ENCODE results near the gene TSPAN17.

The TSPAN17 gene

GRCh38 chr5:176625512-176625911 lies 21.8 kb upstream of the TSPAN17 start:
- TF ChIP-seq, protein P1, sequence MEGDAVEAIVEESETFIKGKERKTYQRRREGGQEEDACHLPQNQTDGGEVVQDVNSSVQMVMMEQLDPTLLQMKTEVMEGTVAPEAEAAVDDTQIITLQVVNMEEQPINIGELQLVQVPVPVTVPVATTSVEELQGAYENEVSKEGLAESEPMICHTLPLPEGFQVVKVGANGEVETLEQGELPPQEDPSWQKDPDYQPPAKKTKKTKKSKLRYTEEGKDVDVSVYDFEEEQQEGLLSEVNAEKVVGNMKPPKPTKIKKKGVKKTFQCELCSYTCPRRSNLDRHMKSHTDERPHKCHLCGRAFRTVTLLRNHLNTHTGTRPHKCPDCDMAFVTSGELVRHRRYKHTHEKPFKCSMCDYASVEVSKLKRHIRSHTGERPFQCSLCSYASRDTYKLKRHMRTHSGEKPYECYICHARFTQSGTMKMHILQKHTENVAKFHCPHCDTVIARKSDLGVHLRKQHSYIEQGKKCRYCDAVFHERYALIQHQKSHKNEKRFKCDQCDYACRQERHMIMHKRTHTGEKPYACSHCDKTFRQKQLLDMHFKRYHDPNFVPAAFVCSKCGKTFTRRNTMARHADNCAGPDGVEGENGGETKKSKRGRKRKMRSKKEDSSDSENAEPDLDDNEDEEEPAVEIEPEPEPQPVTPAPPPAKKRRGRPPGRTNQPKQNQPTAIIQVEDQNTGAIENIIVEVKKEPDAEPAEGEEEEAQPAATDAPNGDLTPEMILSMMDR (IDR thresholded peaks at IDR 0.05), result no peak

GRCh38 chr5:176625966-176626875 lies 21.1 kb upstream of the TSPAN17 start:
- TF ChIP-seq, protein P1 (IDR thresholded peaks at IDR 0.05), result no peak

DNA sequence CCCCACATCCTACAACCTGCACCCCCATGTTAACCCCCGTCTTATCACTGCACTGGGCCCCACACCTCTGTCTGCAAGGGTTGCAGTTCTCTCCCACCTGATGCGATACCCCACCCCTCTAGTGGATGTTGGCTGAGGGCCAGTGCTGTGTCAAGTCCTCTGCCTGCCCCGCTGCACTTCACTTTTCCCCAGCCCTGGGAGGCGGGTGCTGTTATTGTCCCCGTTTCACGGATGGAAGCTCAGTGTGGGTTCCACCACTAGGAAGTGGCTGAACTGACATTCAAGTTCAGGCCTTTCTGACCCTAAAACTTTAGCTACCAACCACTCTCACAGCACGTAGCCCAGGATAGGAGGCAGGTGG lies 20.4 kb upstream of the TSPAN17 start:
- TF ChIP-seq, protein P1 (IDR thresholded peaks at IDR 0.05), result no peak

GRCh38 chr5:176627582-176627981 lies 19.7 kb upstream of the TSPAN17 start:
- TF ChIP-seq, protein P1 (IDR thresholded peaks at IDR 0.05), result no peak

DNA sequence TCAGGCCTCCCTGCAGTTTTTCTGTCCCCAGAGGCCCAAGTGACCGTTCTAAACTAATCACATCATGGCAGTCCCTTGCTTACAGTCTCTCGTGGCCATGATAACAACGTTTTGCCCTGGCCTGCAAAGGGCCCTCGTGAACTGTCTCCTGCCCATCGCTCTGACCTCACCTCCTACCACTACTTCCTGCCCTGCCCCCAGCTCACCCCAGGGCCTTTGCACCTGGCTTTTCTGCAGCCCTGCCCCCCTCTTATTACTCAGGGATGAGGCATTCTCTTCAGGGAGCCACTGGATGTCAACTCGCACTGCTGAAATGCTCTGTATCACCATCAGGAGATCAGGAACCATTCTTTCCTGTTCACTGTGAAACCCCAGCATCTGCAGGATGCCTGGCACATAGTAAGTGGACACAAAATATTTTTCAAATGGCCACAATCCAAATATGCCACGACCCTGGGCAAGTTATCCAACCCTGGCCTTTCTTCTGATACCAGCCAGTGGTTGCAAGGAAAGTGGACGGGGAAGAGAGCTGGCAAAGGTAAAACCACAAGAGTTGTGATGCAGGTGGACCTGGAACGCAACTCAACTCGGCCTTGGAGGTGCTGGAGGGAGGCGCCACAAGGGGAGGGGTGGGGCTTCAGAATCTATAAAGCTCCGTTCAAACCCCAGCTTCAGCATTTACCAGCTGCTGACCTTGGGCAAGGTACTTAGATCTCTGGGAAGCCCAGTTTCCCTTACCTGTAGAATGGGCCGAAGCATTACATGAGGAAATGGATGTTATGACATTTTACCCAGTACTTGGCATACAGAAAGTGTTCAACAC lies 18.7 kb upstream of the TSPAN17 start:
- TF ChIP-seq, protein P1 (IDR thresholded peaks at IDR 0.05), result no peak

- TF ChIP-seq, protein P1 (IDR thresholded peaks at IDR 0.05), result no peak
Observed at GRCh38 chr5:176629317-176629852, 17.9 kb upstream of the TSPAN17 start.

GRCh38 chr5:176629853-176630680 lies 17.2 kb upstream of the TSPAN17 start, which contains the start of the genes EIF4E1B and SNCB:
EIF4E1B (plus strand) TSS chr5:176630675; CDS start chr5:176642788, 12,113 bp downstream.
SNCB (minus strand) TSS chr5:176630534; CDS start chr5:176629654, 880 bp downstream.
- TF ChIP-seq, protein P1 (IDR thresholded peaks at IDR 0.05), result no peak

Measured in LNCAP (cell line).